Erythroblast (primary cell): ENCODE results near the gene DEFB125.

Experiments
- GATA1 ChIP-seq: IDR thresholded peaks from 2 replicates; pipeline ENCODE4 v1.6.1; 2011; ENCODE audit warnings: low read depth, mild to moderate bottlenecking, control low read depth, low read length, moderate library complexity
- POLR2A ChIP-seq: IDR thresholded peaks from 2 replicates; pipeline ENCODE4 v1.6.1; 2011; ENCODE audit warnings: mild to moderate bottlenecking, low read length

DNA sequence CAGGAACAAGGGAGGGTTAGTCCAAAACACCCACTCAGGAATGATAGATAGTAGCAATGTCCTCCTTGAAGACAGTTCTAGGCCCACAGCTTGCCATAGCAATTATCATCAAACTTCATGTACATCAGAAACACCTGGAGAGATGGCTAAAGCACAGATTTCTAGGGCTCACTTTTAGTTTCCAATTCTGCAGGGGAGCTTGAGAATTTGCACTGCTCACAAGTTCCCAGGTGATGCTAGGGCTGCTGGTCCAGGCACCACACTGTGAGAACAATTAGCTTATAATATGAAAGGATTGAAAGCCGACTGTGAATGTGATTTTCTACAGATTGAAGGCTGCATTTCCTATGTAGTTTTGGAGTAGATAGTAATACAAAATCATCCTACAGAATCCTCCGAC lies 58.4 kb downstream of the DEFB125 start:
- TF ChIP-seq POLR2A (no peak), GATA1 (no peak)
